ENCODE measurements around the gene E2F4. TPM values are rescaled to one million over a fixed set of nuclear protein-coding genes. Genes with fewer than 3 reads are reported as not detected.

The E2F4 gene
- total RNA-seq, 1 donor from 2014 or later: 51.2 TPM

DNA sequence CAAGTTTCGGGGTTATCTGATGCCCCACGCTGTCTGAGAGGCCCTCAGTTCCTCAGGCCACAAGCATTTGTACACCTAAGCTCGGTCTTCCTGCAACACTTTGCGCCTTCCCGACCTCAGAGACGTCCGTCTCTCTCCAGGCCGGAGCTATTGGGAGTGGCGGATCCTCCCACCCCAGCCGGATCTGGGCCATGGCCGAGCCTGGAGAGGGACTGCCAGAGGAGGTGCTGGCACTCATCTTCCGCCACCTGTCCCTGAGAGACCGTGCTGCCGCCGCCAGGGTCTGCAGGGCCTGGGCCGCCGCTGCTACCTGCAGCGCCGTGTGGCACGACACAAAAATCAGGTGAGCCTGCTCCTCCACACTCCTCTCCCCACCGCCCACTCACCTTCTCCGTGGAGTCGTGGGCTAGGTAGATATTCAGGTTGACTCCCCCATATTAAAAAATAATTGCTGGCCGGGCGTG is 30.3 kb upstream of the E2F4 start:
- DNase-seq (ENCODE audit: low read depth) (no peak), FAIRE-seq (no peak)
- Histone ChIP-seq H3K4me1 (ENCODE audit: insufficient read depth, low read length) (peaks cover 31% of the 10 kb centered on the region), H2AFZ (ENCODE audit: low read depth, low read length) (no peak overlapping the region), H4K20me1 (ENCODE audit: insufficient read depth, low read length) (peaks cover 53% of the 10 kb centered on the region), H3K4me3 (ENCODE audit: insufficient read depth, low read depth, low read length) (no peak overlapping the region), H3K36me3 (ENCODE audit: insufficient read depth, low read length) (no peaks in the 10 kb centered on the region), H3K79me2 (ENCODE audit: insufficient read depth, low read length) (no peaks in the 10 kb centered on the region), H3K27ac (ENCODE audit: low read depth, low read length) (no peak overlapping the region), H3K9ac (ENCODE audit: low read length) (no peak overlapping the region), H3K27me3 (ENCODE audit: insufficient read depth, low read length) (peaks cover 55% of the 10 kb centered on the region), H3K9me3 (ENCODE audit: insufficient read depth, low read depth, low read length) (no peaks in the 10 kb centered on the region), H3K4me2 (ENCODE audit: low read length) (peak overlapping the region; percentile 100)
- Mint-ChIP-seq H3K4me3 (ENCODE audit: unreplicated experiment) (no peak overlapping the region), H3K27ac (ENCODE audit: unreplicated experiment) (no peak overlapping the region), H3K9me3 (ENCODE audit: unreplicated experiment) (peaks cover 17% of the 10 kb centered on the region), H3K36me3 (ENCODE audit: low read depth, unreplicated experiment) (peaks cover 2% of the 10 kb centered on the region), H3K27me3 (ENCODE audit: low read depth, unreplicated experiment) (peaks cover 56% of the 10 kb centered on the region), H3K4me1 (ENCODE audit: low read depth, unreplicated experiment) (no peaks in the 10 kb centered on the region)
- TF ChIP-seq EZH2 (IDR thresholded peaks at IDR 0.05; ENCODE audit: insufficient read depth, low read length) (peak; percentile 35), CTCF (IDR thresholded peaks at IDR 0.05; ENCODE audit: insufficient read depth, low read depth, low read length) (no peak)

DNA sequence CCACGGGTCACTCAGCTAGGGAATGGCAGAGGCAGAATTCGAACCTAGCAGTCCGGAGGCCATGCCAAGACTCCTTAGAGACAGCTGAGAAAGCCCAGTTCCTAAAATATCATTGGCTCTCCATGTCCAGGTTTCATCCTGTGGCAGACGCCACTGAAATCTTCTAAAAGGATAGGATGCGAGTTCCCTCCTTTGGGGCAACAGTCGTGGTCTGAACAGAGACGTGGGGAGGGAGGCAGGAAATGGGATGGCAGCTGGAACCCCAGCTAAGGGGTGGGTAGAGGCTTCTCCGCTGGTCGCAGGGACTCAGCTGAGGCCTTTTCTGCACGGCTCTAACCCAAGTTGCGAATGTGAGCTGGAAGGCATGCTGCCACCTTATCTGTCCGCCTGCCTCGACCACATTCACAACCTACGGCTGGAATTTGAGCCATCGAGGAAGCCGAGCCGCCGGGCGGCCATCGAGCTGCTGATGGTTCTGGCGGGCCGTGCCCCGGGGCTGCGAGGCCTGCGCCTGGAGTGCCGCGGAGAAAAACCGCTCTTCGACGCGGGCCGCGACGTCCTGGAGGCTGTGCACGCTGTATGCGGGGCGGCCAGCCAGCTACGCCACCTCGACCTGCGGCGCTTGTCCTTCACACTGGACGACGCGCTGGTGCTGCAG is 29.3 kb upstream of the E2F4 start:
- no peak for FAIRE-seq
- H3K27ac ChIP-seq (ENCODE audit: low read depth, low read length): no peak overlapping the region

More for the DNA sequence above, 29.3 kb upstream of the E2F4 start:
- H2AFZ ChIP-seq (ENCODE audit: low read depth, low read length): peak overlapping the region; percentile 55
- Mint-ChIP-seq H3K27me3 (ENCODE audit: low read depth, unreplicated experiment) (peaks cover 56% of the 10 kb centered on the region), H3K36me3 (ENCODE audit: low read depth, unreplicated experiment) (no peaks in the 10 kb centered on the region), H3K9me3 (ENCODE audit: unreplicated experiment) (peaks cover 15% of the 10 kb centered on the region), H3K4me1 (ENCODE audit: low read depth, unreplicated experiment) (no peaks in the 10 kb centered on the region), H3K27ac (ENCODE audit: unreplicated experiment) (no peak overlapping the region), H3K4me3 (ENCODE audit: unreplicated experiment) (no peak overlapping the region)
- no peak for DNase-seq (ENCODE audit: low read depth)
- H3K4me1 ChIP-seq (ENCODE audit: insufficient read depth, low read length): peaks cover 31% of the 10 kb centered on the region
- H4K20me1 ChIP-seq (ENCODE audit: insufficient read depth, low read length): peaks cover 43% of the 10 kb centered on the region
- H3K9me3 ChIP-seq (ENCODE audit: insufficient read depth, low read depth, low read length): no peaks in the 10 kb centered on the region
- H3K9ac ChIP-seq (ENCODE audit: low read length): no peak overlapping the region
- H3K27me3 ChIP-seq (ENCODE audit: insufficient read depth, low read length): peaks cover 55% of the 10 kb centered on the region
- no peak overlapping the region for H3K4me3 ChIP-seq (ENCODE audit: insufficient read depth, low read depth, low read length)
- TF ChIP-seq CTCF (IDR thresholded peaks at IDR 0.05; ENCODE audit: insufficient read depth, low read depth, low read length): no peak
- TF ChIP-seq EZH2 (IDR thresholded peaks at IDR 0.05; ENCODE audit: insufficient read depth, low read length): peak; percentile 76
- H3K4me2 ChIP-seq (ENCODE audit: low read length): peak overlapping the region; percentile 81
- no peaks in the 10 kb centered on the region for H3K36me3 ChIP-seq (ENCODE audit: insufficient read depth, low read length)
- H3K79me2 ChIP-seq (ENCODE audit: insufficient read depth, low read length): no peaks in the 10 kb centered on the region
